Natural killer cell (primary cell): ENCODE data around the gene TACC3. TPM values are rescaled to one million over a fixed set of nuclear protein-coding genes. Genes with fewer than 3 reads are reported as not detected.

Experiments
- ATAC-seq, 3 donors: fragments of 150-1000 bp in 2 of 3; fragments of 200-7000 bp in 1 of 3; cut with Tn5 transposase; 1 replicate in 1 of 3; 2 replicates in 2 of 3; pipeline ENCODE4 v1.10.0; 2021; ENCODE audit warnings: mild to moderate bottlenecking in 2 of 3, moderate library complexity in 2 of 3
- DNase-seq, 2 donors: peaks; one replicate each; pipeline versions ENCODE4 v3.0.0 to v3.0.0-alpha.2; 2013 to 2021; ENCODE audit warnings: mixed read lengths in 1 of 2
- H3K27ac ChIP-seq: one replicate; pipeline ENCODE4 v1.5.1; 2013; ENCODE audit warnings: mild to moderate bottlenecking, low read length
- H3K27me3 ChIP-seq: one replicate; pipeline ENCODE4 v1.6.1; 2013; ENCODE audit warnings: low read length; ENCODE audit not compliant: control insufficient read depth, insufficient read depth
- H3K36me3 ChIP-seq: one replicate; pipeline ENCODE4 v1.6.1; 2013; ENCODE audit warnings: low read length; ENCODE audit not compliant: control insufficient read depth, insufficient read depth
- H3K4me1 ChIP-seq: one replicate; pipeline ENCODE4 v1.6.1; 2013; ENCODE audit warnings: low read length; ENCODE audit not compliant: control insufficient read depth, insufficient read depth
- H3K4me3 ChIP-seq: one replicate; pipeline ENCODE4 v1.5.1; 2013; ENCODE audit warnings: low read length
- H3K9me3 ChIP-seq: one replicate; pipeline ENCODE4 v1.6.1; 2013; ENCODE audit warnings: low read length; ENCODE audit not compliant: control insufficient read depth, insufficient read depth
- H3K27ac Mint-ChIP-seq, 2 donors: one replicate each; pipeline ENCODE4 v1.8.0; 2022; ENCODE audit warnings: mild to moderate bottlenecking in 2 of 2, mixed read lengths in 2 of 2, moderate library complexity in 1 of 2
- H3K27me3 Mint-ChIP-seq, 2 donors: one replicate each; pipeline ENCODE4 v1.8.0; 2022; ENCODE audit warnings: low read depth in 2 of 2, mixed read lengths in 2 of 2
- H3K36me3 Mint-ChIP-seq: one replicate; pipeline ENCODE4 v1.8.0; 2022; ENCODE audit warnings: mixed read lengths
- H3K4me1 Mint-ChIP-seq, 2 donors: one replicate each; pipeline ENCODE4 v1.8.0; 2022; ENCODE audit warnings: mixed read lengths in 2 of 2
- H3K4me3 Mint-ChIP-seq: one replicate; pipeline ENCODE4 v1.8.0; 2022; ENCODE audit warnings: mild to moderate bottlenecking, moderate library complexity, mixed read lengths
- H3K9me3 Mint-ChIP-seq, 2 donors: one replicate each; pipeline ENCODE4 v1.8.0; 2022; ENCODE audit warnings: mixed read lengths in 2 of 2
- WGBS: methylation state at CpG from one replicate; pipeline ENCODE4 v1.1.7; 2013; ENCODE audit warnings: missing lambda C conversion rate; ENCODE audit not compliant: insufficient coverage; 5-methylcytosine and 5-hydroxymethylcytosine counted together
- intact Hi-C: fragments of 100-400 bp; cut with micrococcal nuclease; formaldehyde crosslinking; loops from one replicate; pipeline ENCODE4 v1.14.2; 2022
- total RNA-seq, 4 donors: library from RNA; stranded (reverse); fragments of 120-200 nt in 1 of 4; gene quantifications; one replicate each; pipeline versions ENCODE4 v1.2.3 to v1.2.4, GENCODE V29; 2013 to 2022
- TF ChIP-seq, protein P1 (sequence below): fragments of 200-600 bp; IDR thresholded peaks from one replicate; pipeline ENCODE4 v1.8.0; 2022; ENCODE audit warnings: antibody characterized with exemption

The TACC3 gene
- total RNA-seq, 3 donors from 2014 or later (not counting 1 experiment from before 2014, with no cell fraction given): 23.4 to 43.7 (median 32.5) TPM

DNA sequence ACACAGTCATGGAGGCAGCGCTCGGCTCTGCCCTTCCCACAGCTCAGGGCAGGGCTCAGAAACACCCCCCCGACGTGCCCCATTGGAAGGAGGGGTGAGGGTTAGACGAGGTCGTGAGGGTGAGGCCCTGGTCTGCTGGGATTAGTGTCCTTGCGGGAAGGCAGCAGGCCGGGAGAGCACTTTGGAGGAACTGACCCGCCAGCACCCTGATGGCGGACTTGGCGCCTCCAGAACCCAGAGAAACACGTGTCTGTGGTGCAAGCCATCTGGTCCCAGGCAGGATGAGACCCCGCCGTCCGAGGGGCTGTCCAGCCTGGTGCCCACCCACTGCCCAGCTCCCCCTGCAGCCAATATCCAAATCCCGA lies 26.3 kb downstream of the TACC3 start:
- H3K9me3 Mint-ChIP-seq: no peaks in the 10 kb centered on the region
- intact Hi-C loops: loop anchor here (10.0 kb wide), 1 partner anchor 67 kb away; no protein-coding TSS in a partner anchor

DNA sequence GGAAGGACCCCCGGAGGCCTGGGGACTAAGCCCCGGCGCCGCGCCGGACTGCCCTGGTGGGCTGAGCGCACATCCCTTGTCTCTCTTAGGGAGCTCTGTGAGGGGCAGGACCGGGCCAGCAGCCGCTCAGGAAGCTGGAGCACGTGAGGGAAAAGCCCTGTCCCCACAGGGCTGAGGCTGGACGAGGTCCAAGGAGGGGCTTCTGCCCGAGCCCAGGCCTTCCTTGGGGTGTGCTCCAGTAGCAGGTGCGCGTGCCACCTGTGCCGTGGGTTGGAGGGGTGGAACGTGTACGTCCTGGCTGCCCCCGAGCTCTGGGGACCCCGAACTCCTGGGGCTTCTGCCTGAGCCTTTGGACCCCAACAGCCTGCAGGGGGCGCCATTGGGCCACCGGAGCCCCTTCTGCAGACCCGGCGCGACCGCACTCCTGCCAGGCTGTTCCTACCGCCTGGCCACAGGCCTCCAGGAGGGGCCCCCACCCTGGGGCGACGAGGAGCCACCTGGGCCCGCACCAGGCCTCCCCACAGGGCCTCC lies 27.2 kb downstream of the TACC3 start:
- Mint-ChIP-seq H3K4me1 (no peaks in the 10 kb centered on the region), H3K9me3 (no peaks in the 10 kb centered on the region), H3K27ac (no peak overlapping the region), H3K4me3 (no peak overlapping the region), H3K27me3 (no peaks in the 10 kb centered on the region), H3K36me3 (no peaks in the 10 kb centered on the region)
- H3K27ac ChIP-seq: no peak overlapping the region
- no peak overlapping the region for H3K4me3 ChIP-seq
- peak; percentile 52 to 66 (median 66) for ATAC-seq
- H3K36me3 ChIP-seq: no peaks in the 10 kb centered on the region
- 4% methylated on average over 26 of the region's 29 CpGs for WGBS
- TF ChIP-seq, protein P1, sequence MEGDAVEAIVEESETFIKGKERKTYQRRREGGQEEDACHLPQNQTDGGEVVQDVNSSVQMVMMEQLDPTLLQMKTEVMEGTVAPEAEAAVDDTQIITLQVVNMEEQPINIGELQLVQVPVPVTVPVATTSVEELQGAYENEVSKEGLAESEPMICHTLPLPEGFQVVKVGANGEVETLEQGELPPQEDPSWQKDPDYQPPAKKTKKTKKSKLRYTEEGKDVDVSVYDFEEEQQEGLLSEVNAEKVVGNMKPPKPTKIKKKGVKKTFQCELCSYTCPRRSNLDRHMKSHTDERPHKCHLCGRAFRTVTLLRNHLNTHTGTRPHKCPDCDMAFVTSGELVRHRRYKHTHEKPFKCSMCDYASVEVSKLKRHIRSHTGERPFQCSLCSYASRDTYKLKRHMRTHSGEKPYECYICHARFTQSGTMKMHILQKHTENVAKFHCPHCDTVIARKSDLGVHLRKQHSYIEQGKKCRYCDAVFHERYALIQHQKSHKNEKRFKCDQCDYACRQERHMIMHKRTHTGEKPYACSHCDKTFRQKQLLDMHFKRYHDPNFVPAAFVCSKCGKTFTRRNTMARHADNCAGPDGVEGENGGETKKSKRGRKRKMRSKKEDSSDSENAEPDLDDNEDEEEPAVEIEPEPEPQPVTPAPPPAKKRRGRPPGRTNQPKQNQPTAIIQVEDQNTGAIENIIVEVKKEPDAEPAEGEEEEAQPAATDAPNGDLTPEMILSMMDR: peak; percentile 69
- DNase-seq: peak; percentile 70 to 84
- H3K9me3 ChIP-seq: no peaks in the 10 kb centered on the region
- no peaks in the 10 kb centered on the region for H3K27me3 ChIP-seq
- intact Hi-C loops: loop anchor here (1.0 to 10.0 kb wide), 2 partner anchors 66 to 151 kb away; no protein-coding TSS in a partner anchor
- H3K4me1 ChIP-seq: peaks cover 24% of the 10 kb centered on the region

More for the DNA sequence above, 26.3 kb downstream of the TACC3 start:
- DNase-seq: no peak
- Mint-ChIP-seq H3K27ac (no peak overlapping the region), H3K36me3 (no peaks in the 10 kb centered on the region), H3K27me3 (no peaks in the 10 kb centered on the region), H3K4me3 (no peak overlapping the region), H3K4me1 (no peaks in the 10 kb centered on the region)
- no peak overlapping the region for H3K4me3 ChIP-seq
- no peak overlapping the region for H3K27ac ChIP-seq
- ATAC-seq: no peak
- TF ChIP-seq, protein P1: no peak
- H3K36me3 ChIP-seq: no peaks in the 10 kb centered on the region
- WGBS: 88% methylated on average over 16 of the region's 16 CpGs
- no peaks in the 10 kb centered on the region for H3K27me3 ChIP-seq
- H3K9me3 ChIP-seq: no peaks in the 10 kb centered on the region
- peaks cover 14% of the 10 kb centered on the region for H3K4me1 ChIP-seq

GRCh38 chr4:1749370-1749769 lies 28.0 kb downstream of the TACC3 start:
- Histone ChIP-seq H3K27me3 (no peaks in the 10 kb centered on the region), H3K36me3 (no peaks in the 10 kb centered on the region), H3K27ac (no peak overlapping the region), H3K4me1 (peaks cover 27% of the 10 kb centered on the region), H3K4me3 (no peak overlapping the region), H3K9me3 (no peaks in the 10 kb centered on the region)
- Mint-ChIP-seq H3K9me3 (no peaks in the 10 kb centered on the region), H3K27ac (no peak overlapping the region), H3K4me3 (no peak overlapping the region), H3K27me3 (no peaks in the 10 kb centered on the region), H3K4me1 (no peaks in the 10 kb centered on the region), H3K36me3 (no peaks in the 10 kb centered on the region)
- ATAC-seq (no peak), DNase-seq (no peak)
- intact Hi-C loops: loop anchor here (10.0 kb wide), 1 partner anchor 65 kb away; no protein-coding TSS in a partner anchor
- TF ChIP-seq, protein P1: no peak
- 96% methylated on average over 1 of the region's 3 CpGs for WGBS

DNA sequence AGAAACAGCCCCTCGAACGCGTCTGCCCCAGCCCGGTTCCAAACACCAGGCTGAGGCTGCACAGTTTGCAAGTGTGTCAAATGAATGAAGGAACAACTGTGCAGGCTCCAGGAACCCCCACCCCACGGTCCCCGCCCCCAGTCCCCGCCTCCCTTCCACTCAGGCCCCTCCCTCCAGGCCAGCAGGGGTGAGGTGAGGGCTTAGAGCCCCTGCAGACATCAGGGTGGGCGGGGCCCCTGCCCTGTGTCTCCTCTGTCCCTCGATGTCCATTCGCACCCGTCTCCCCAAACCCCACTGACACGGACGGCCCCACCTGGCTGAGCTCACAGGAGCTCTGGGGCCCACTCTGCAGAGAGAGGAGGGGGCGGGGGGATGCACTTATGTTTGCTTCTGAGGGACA lies 28.5 kb downstream of the TACC3 start:
- H3K4me3 Mint-ChIP-seq: no peak overlapping the region
- Histone ChIP-seq H3K27ac (no peak overlapping the region), H3K9me3 (no peaks in the 10 kb centered on the region), H3K4me1 (peaks cover 27% of the 10 kb centered on the region), H3K36me3 (no peaks in the 10 kb centered on the region), H3K27me3 (no peaks in the 10 kb centered on the region), H3K4me3 (no peak overlapping the region)
- 90% methylated on average over 12 of the region's 14 CpGs for WGBS
- no peaks in the 10 kb centered on the region for H3K9me3 Mint-ChIP-seq
- ATAC-seq: no peak
- no peaks in the 10 kb centered on the region for H3K36me3 Mint-ChIP-seq
- H3K27me3 Mint-ChIP-seq: no peaks in the 10 kb centered on the region
- no peaks in the 10 kb centered on the region for H3K4me1 Mint-ChIP-seq
- intact Hi-C loops: loop anchor here (10.0 kb wide), 1 partner anchor 65 kb away; no protein-coding TSS in a partner anchor
- H3K27ac Mint-ChIP-seq: no peak overlapping the region
- TF ChIP-seq, protein P1: no peak
- no peak for DNase-seq
